ENCODE data around the gene ARHGAP15.

The ARHGAP15 gene

DNA sequence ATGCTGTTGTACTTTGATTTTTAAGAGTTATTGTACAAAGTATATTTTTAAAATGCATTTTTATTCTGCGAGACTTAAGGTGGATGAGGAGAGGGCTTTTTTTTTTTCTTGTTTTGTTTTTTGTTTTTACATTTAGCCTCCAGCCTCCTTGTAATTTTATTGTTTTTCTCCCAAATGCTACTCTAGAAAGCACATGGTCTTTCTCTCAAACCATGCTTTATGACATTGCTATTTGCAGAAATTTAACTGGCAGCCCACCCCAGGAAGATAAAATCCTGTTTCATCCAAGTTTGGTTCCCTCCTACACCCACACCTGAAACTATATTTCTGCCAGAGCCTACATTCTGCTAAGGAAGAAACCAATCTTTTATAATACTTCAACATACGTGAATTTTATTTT, 184.6 kb downstream of the ARHGAP15 start:
- no peak for DNase-seq
- no peaks in the 10 kb centered on the region for H3K36me3 ChIP-seq
- no peaks in the 10 kb centered on the region for H3K27me3 ChIP-seq
- H3K4me3 ChIP-seq (ENCODE audit: low read depth, low read length), result no peak overlapping the region
- TF ChIP-seq, protein P1, sequence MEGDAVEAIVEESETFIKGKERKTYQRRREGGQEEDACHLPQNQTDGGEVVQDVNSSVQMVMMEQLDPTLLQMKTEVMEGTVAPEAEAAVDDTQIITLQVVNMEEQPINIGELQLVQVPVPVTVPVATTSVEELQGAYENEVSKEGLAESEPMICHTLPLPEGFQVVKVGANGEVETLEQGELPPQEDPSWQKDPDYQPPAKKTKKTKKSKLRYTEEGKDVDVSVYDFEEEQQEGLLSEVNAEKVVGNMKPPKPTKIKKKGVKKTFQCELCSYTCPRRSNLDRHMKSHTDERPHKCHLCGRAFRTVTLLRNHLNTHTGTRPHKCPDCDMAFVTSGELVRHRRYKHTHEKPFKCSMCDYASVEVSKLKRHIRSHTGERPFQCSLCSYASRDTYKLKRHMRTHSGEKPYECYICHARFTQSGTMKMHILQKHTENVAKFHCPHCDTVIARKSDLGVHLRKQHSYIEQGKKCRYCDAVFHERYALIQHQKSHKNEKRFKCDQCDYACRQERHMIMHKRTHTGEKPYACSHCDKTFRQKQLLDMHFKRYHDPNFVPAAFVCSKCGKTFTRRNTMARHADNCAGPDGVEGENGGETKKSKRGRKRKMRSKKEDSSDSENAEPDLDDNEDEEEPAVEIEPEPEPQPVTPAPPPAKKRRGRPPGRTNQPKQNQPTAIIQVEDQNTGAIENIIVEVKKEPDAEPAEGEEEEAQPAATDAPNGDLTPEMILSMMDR (IDR thresholded peaks at IDR 0.05; ENCODE audit: low read depth, low read length), result no peak
- H3K4me1 ChIP-seq, result no peaks in the 10 kb centered on the region
- H3K9me3 ChIP-seq, result no peaks in the 10 kb centered on the region

- no peaks in the 10 kb centered on the region for H3K27me3 ChIP-seq
- no peaks in the 10 kb centered on the region for H3K9me3 ChIP-seq
- DNase-seq, result peak; percentile 18
- H3K4me1 ChIP-seq, result peaks cover 3% of the 10 kb centered on the region; the same call in 1 of the 2 replicates
- no peak overlapping the region for H3K4me3 ChIP-seq (ENCODE audit: low read depth, low read length)
- TF ChIP-seq, protein P1 (IDR thresholded peaks at IDR 0.05; ENCODE audit: low read depth, low read length), result no peak
- no peaks in the 10 kb centered on the region for H3K36me3 ChIP-seq
Measured at GRCh38 chr2:143321994-143322393, 192.8 kb downstream of the ARHGAP15 start.

- H3K9me3 ChIP-seq, result no peaks in the 10 kb centered on the region
- no peaks in the 10 kb centered on the region for H3K27me3 ChIP-seq
- H3K36me3 ChIP-seq, result no peaks in the 10 kb centered on the region
- DNase-seq, result no peak
- no peak overlapping the region for H3K4me3 ChIP-seq (ENCODE audit: low read depth, low read length)
- TF ChIP-seq, protein P1 (IDR thresholded peaks at IDR 0.05; ENCODE audit: low read depth, low read length), result no peak
- H3K4me1 ChIP-seq, result no peaks in the 10 kb centered on the region
Measured at GRCh38 chr2:143329288-143329687, 200.1 kb downstream of the ARHGAP15 start.

- H3K36me3 ChIP-seq, result no peaks in the 10 kb centered on the region
- H3K9me3 ChIP-seq, result no peaks in the 10 kb centered on the region
- H3K27me3 ChIP-seq, result no peaks in the 10 kb centered on the region
- TF ChIP-seq, protein P1 (IDR thresholded peaks at IDR 0.05; ENCODE audit: low read depth, low read length), result no peak
- no peaks in the 10 kb centered on the region for H3K4me1 ChIP-seq
- H3K4me3 ChIP-seq (ENCODE audit: low read depth, low read length), result no peak overlapping the region
- no peak for DNase-seq
Measured at GRCh38 chr2:143333168-143333791, 204.1 kb downstream of the ARHGAP15 start.

DNA sequence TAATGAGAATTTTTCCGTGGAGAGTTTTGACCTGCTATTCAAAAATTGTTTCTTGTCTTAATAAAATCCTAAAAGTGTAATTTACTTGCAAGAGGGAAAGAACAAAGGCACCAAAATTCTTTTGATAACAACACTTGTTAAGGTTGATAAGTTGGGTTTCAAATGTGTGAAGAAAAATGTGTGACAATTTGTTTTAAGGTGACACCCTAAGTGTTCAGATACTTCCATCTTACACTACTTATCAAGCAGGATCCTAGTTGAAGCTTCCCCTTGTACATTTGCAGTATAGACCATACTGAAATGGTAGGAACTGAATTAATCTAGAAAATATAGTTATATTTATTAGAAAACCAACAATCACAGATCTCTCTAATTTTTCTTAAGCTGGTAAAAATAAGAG, 204.6 kb downstream of the ARHGAP15 start:
- Histone ChIP-seq H3K36me3 (no peaks in the 10 kb centered on the region), H3K4me1 (no peaks in the 10 kb centered on the region), H3K27me3 (no peaks in the 10 kb centered on the region), H3K4me3 (ENCODE audit: low read depth, low read length) (no peak overlapping the region), H3K9me3 (no peaks in the 10 kb centered on the region)
- DNase-seq, result no peak
- TF ChIP-seq, protein P1 (IDR thresholded peaks at IDR 0.05; ENCODE audit: low read depth, low read length), result no peak

GRCh38 chr2:143334837-143335236, 205.6 kb downstream of the ARHGAP15 start:
- no peaks in the 10 kb centered on the region for H3K27me3 ChIP-seq
- TF ChIP-seq, protein P1 (IDR thresholded peaks at IDR 0.05; ENCODE audit: low read depth, low read length), result no peak
- DNase-seq, result no peak
- no peaks in the 10 kb centered on the region for H3K9me3 ChIP-seq
- H3K4me1 ChIP-seq, result no peaks in the 10 kb centered on the region
- H3K36me3 ChIP-seq, result no peaks in the 10 kb centered on the region
- H3K4me3 ChIP-seq (ENCODE audit: low read depth, low read length), result no peak overlapping the region
